Subcutaneous abdominal adipose tissue (tissue), 5 donors: ENCODE measurements around the gene SCAPER.
"Not testable (repeated sequence)": the region's sequence is repeated elsewhere in the genome, so short reads cannot be mapped to it uniquely, and the experiment has no call there.

Experiments
- H3K27ac ChIP-seq: one replicate; pipeline ENCODE4 v1.7.0; 2013; ENCODE audit warnings: low read depth, mild to moderate bottlenecking, inconsistent platforms, low read length, moderate library complexity
- H3K27me3 ChIP-seq, 5 donors: one replicate each; pipeline ENCODE4 v1.7.0; 2013; ENCODE audit warnings: low read length in 5 of 5, inconsistent platforms in 1 of 5; ENCODE audit not compliant: control insufficient read depth in 5 of 5, insufficient read depth in 4 of 5
- H3K36me3 ChIP-seq, 5 donors: one replicate each; pipeline ENCODE4 v1.7.0; 2013; ENCODE audit warnings: low read length in 5 of 5; ENCODE audit not compliant: control insufficient read depth in 5 of 5, insufficient read depth in 5 of 5
- H3K4me1 ChIP-seq, 5 donors: one replicate each; pipeline ENCODE4 v1.7.0; 2013; ENCODE audit warnings: low read length in 5 of 5, mild to moderate bottlenecking in 3 of 5, moderate library complexity in 1 of 5; ENCODE audit not compliant: control insufficient read depth in 5 of 5, insufficient read depth in 5 of 5
- H3K4me3 ChIP-seq, 5 donors: one replicate each; pipeline ENCODE4 v1.7.0; 2013; ENCODE audit warnings: low read length in 5 of 5, low read depth in 1 of 5
- H3K9ac ChIP-seq, 5 donors: one replicate each; pipeline ENCODE4 v1.7.0; 2013; ENCODE audit warnings: low read length in 5 of 5, mild to moderate bottlenecking in 4 of 5, moderate library complexity in 3 of 5
- H3K9me3 ChIP-seq, 5 donors: one replicate each; pipeline ENCODE4 v1.7.0; 2013; ENCODE audit warnings: low read length in 5 of 5; ENCODE audit not compliant: control insufficient read depth in 5 of 5
- donor health status: healthy.
- donor health status: healthy.
- donor health status: healthy.
- donor health status: healthy.
- donor health status: healthy.

Gene SCAPER

DNA sequence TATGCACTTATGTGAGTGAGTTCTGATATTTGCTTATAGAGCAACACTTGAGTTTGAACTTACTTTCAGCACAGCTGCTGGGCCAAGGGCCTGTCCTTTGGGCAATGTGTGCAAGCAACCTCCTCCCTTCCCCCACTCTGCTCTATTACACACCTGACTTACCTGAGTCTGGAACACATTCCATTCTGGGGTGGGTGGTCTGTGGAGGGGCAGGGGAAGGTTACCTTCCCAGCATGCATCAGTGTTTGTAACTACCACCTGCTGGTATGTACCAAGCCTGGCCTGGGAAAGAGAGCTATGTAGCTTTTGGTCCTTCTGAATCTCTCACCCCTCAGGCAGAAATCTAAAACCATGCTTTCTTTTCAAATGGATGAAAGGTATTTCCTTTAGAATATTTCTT lies 465.6 kb downstream of the SCAPER start:
- Histone ChIP-seq H3K9me3 (no peaks in the 10 kb centered on the region), H3K27me3 (no peaks in the 10 kb centered on the region), H3K27ac (no peak overlapping the region), H3K4me3 (no peak overlapping the region), H3K4me1 (no peaks in the 10 kb centered on the region), H3K36me3 (peaks cover 0 to 4% (median 0%) of the 10 kb centered on the region in 5 donors), H3K9ac (no peak overlapping the region)

DNA sequence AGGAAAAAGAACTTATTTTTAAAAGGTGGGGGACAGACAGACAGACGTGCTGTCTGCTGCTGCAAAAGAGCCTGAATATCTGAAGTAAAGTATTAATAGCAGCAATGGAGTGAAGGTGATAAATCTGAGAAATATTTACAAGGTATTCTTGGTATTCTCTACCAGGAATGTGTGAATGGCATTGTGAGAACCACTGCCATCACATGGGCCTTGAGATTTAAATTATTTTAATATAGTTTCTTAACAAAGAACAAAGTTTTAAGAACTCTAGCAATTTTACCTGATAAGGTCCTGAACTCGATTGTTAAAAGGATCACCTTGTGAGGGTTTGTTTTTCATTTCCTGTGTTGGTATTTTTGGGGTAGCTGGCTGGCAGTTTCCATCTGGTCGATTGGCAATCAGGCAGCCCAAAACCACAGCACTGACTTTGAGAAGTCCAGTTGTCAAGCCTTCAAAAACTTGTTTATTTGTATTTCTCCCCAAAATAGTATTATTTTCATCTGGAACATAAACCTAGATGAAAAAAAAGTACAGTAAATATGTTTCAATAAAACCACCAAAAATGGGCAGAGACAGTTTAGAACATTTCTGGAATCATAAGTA lies 471.2 kb downstream of the SCAPER start:
- Histone ChIP-seq H3K4me1 (peaks cover 0 to 2% (median 0%) of the 10 kb centered on the region in 5 donors), H3K4me3 (no peak overlapping the region), H3K9me3 (peaks cover 0 to 6% (median 0%) of the 10 kb centered on the region in 5 donors), H3K27me3 (no peaks in the 10 kb centered on the region), H3K36me3 (peaks cover 9 to 22% (median 17%) of the 10 kb centered on the region in 5 donors), H3K27ac (no peak overlapping the region), H3K9ac (no peak overlapping the region)

DNA sequence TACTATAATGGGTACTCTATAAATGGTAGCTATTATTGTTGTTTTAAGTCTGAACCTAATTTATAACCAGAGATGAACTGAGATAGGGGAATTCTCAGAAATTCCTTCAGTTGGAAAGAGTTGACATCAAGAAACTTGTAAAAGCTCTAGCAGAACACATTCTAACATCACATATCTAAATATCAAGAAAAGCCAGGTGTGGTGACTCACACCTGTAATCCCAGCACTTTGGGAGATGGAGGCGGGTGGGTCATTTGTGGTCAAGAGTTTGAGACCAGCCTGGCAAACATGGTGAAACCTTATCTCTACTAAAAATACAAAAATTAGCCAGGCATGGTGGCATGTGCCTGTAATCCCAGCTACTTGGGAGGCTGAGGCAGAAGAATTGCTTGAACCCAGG lies 472.1 kb downstream of the SCAPER start:
- not testable (repeated sequence) for H3K4me1 ChIP-seq, H3K9me3 ChIP-seq, H3K27ac ChIP-seq, H3K9ac ChIP-seq, H3K27me3 ChIP-seq, H3K4me3 ChIP-seq
- peaks cover 9 to 26% (median 19%) of the 10 kb centered on the region in 5 donors for H3K36me3 ChIP-seq

DNA sequence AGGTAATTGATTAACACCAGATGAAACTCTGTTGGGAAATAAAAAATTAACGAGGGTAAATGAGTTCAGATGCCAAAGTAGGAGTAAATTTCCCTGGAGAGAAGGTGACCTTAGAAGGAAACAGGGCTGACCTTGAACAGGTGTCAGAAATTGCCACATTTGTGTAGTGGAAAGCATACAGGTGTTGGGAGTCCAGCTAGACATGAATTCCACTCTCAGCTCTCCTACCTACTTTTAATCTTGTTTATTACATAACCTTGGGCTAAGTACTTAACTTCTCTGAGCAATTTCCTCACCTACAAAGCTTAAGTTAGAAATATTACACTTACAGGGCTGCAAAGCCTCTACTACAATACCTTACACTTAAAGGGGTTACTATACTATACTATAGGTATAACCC lies 472.5 kb downstream of the SCAPER start:
- Histone ChIP-seq H3K4me3 (no peak overlapping the region), H3K36me3 (peaks cover 9 to 28% (median 19%) of the 10 kb centered on the region in 5 donors), H3K9me3 (peaks cover 0 to 6% (median 0%) of the 10 kb centered on the region in 5 donors), H3K4me1 (peaks cover 0 to 2% (median 0%) of the 10 kb centered on the region in 5 donors), H3K27me3 (no peaks in the 10 kb centered on the region), H3K9ac (no peak overlapping the region), H3K27ac (no peak overlapping the region)

DNA sequence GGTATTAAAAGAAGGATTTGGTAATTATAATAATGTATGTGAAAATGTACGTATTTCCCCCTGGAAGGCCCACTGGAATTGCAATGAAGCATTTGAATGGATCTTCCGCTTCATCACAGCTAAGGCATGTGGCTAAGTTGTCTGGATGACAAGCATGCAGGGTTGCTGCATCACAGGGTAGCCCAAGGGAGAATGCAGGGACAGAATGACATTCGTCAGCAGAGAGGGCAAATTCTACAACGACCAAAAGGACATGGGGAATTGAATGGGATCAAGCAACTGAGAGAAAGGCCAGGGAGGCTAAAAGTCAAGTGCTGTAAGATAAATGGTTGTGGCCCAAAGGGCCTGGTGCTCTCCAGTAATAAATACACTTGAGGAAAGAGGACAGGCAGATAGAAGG lies 473.2 kb downstream of the SCAPER start:
- Histone ChIP-seq H3K27me3 (no peaks in the 10 kb centered on the region), H3K36me3 (peaks cover 9 to 28% (median 19%) of the 10 kb centered on the region in 5 donors), H3K4me3 (no peak overlapping the region), H3K4me1 (peaks cover 0 to 2% (median 0%) of the 10 kb centered on the region in 5 donors), H3K9ac (no peak overlapping the region), H3K27ac (no peak overlapping the region), H3K9me3 (peaks cover 0 to 6% (median 0%) of the 10 kb centered on the region in 5 donors)

DNA sequence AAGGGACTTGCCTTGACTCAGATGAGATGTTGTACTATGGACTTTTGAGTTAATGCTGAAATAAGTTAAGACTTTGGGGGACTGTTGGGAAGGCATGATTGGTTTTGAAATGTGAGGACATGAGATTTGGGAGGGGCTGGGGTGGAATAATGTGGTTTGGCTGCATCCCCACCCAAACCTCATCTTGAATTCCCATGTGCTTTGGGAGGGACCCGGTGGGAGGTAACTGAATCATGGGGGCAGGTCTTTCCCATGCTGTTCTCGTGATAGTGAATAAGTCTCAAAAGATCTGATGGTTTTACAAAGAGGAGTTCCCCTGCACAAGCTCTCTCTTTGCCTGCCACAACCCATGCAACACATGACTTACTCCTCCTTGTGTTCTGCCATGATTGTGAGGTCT lies 474.4 kb downstream of the SCAPER start:
- H3K36me3 ChIP-seq = peaks cover 9 to 29% (median 19%) of the 10 kb centered on the region in 5 donors
- H3K9me3 ChIP-seq, H3K4me3 ChIP-seq, H3K27ac ChIP-seq, H3K4me1 ChIP-seq, H3K27me3 ChIP-seq, H3K9ac ChIP-seq: not testable (repeated sequence)

DNA sequence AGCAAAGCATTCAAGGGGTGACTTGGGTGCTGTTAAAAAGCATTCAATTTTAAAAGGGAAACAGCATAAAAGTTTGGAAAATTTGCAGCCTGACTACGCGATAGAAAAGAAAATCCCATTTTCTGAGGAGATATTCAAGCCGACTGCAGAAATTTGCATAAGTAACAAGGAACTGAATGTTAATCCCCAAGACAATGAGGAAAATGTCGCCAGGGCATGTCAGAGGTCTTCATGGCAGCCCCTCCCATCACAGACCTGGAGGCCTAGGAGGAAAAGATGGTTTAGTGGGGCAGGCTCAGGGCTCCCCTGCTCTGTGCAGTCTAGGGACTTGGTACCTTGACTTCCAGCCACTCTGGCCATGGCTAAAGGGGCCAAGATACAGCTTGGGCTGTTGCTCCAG lies 475.5 kb downstream of the SCAPER start:
- no peak overlapping the region for H3K9ac ChIP-seq
- peaks cover 0 to 6% (median 0%) of the 10 kb centered on the region in 5 donors for H3K9me3 ChIP-seq
- H3K4me1 ChIP-seq = peaks cover 0 to 2% (median 0%) of the 10 kb centered on the region in 5 donors
- peaks cover 9 to 29% (median 19%) of the 10 kb centered on the region in 5 donors for H3K36me3 ChIP-seq
- H3K27ac ChIP-seq = no peak overlapping the region
- H3K27me3 ChIP-seq = no peaks in the 10 kb centered on the region
- no peak overlapping the region for H3K4me3 ChIP-seq

DNA sequence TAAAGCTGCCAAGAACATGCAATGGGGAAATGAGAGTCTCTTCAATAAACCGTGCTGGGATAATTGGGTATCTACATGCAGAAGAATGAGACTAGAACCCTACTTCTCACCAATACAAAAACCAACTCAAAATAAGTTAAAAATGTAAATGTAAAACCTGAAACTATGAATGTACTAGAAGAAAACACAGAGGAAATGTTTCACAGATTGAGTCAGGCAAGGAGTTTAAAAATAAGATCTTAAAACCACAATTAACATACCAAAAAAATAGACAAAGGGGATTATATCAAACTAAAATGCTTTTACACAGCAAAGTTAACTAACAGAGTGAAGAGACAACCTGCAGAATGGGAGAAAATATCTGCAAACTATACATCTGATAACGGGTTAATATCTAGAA lies 478.2 kb downstream of the SCAPER start:
- H3K4me3 ChIP-seq = no peak overlapping the region
- H3K36me3 ChIP-seq = peaks cover under 1 to 14% (median 10%) of the 10 kb centered on the region in 5 donors

DNA sequence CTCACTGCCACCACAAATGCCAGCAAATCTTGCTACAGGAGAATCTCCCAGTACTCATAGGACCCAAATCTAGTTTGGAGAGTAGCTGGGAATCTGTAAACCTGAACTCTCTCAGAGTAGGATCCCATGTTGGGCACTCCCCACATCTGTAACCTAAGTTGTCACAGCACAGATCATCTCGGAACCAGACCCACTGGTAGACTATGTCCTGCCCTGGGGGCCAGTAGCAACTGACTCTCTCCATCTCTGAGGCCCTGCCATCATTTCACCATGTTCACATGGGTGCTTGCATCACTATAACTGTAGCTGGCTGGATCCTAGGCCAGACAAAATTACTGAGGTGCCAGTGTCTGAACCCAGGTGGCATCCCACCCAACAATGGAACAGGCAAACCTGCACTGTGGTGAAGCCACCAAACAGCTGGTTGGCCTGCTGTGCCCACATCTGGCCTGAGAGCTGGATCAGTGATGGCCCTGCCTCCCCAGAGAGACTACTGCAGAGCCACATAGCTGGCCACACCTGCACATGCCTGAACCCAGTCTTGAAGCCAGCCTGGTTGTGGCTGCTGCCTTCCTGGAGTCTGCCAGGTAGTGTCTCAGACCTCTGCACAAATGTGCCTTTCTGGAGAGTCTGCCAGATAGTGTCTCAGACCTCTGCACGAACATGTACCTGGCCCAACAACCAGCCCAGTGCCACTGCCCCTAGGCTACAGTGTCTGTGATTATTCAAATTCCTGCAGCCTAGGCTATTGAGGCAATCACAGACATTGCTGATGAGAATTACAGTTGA lies 486.6 kb downstream of the SCAPER start:
- H3K9ac ChIP-seq = no peak overlapping the region
- no peak overlapping the region for H3K27ac ChIP-seq
- no peaks in the 10 kb centered on the region for H3K9me3 ChIP-seq
- no peaks in the 10 kb centered on the region for H3K27me3 ChIP-seq
- no peak overlapping the region for H3K4me3 ChIP-seq
- no peaks in the 10 kb centered on the region for H3K36me3 ChIP-seq
- no peaks in the 10 kb centered on the region for H3K4me1 ChIP-seq

More for the DNA sequence above, 478.2 kb downstream of the SCAPER start:
- Histone ChIP-seq H3K9me3 (peaks cover 0 to 6% (median 0%) of the 10 kb centered on the region in 5 donors), H3K4me1 (peaks cover 0 to 2% (median 0%) of the 10 kb centered on the region in 5 donors), H3K27ac (no peak overlapping the region), H3K27me3 (no peaks in the 10 kb centered on the region), H3K9ac (no peak overlapping the region)

DNA sequence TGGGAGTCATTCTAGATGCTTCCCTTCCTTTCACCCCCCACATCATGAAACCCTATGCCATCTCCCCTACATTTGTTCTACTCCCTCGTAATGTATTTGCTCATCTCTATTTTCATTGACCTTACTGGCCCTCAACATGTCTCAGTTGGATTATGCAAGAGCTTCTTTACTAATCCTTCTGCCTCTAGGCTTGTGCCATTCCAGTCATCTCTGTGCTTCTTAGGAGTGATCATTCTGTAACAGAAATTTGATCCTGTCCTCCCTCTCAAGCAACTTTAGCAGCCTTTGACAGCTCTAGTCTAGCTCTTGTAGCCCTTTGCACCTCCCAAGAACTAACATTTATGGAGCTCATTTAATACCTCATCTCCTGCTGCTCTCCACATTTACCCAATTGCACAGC lies 503.9 kb downstream of the SCAPER start:
- Histone ChIP-seq H3K27ac (no peak overlapping the region), H3K36me3 (peaks cover 5 to 18% (median 12%) of the 10 kb centered on the region in 5 donors), H3K27me3 (no peaks in the 10 kb centered on the region), H3K4me3 (no peak overlapping the region), H3K4me1 (no peaks in the 10 kb centered on the region), H3K9ac (no peak overlapping the region), H3K9me3 (no peaks in the 10 kb centered on the region)
